ENCODE results near the gene MAP3K21.

Gene MAP3K21

DNA sequence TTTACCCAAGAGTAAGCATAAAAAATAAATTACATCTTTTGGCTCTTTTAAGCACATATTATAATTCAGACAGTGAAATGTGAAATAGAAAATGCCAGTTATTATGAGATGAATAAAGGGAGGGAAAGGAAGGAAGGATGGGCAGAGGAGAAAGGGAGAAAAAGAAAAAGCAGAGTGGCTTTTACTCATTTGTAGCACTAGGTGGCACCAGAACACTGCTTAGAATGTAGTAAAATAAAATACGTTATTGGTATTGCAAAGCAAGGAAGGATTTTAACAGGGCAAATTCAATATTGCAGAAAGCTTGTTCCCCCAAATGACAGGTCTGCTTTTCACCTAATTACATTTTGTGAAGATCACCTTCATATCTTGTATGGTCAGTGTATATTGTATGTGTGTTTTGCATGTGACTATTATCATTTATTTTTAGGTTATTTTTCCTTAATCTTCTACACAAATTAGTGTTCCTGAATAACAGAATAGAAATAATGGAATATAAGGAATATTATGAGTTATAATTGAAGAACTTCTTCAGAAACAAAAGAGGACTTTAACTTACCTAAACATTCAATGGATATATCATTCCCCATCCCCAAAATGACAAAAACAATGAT, 22.9 kb upstream of the MAP3K21 start:
- no peak for TF ChIP-seq GATA2 (IDR thresholded peaks at IDR 0.05; ENCODE audit: low read depth, low read length)
- no peak for TF ChIP-seq GATA3 (IDR thresholded peaks at IDR 0.05; ENCODE audit: low read depth, low read length)

DNA sequence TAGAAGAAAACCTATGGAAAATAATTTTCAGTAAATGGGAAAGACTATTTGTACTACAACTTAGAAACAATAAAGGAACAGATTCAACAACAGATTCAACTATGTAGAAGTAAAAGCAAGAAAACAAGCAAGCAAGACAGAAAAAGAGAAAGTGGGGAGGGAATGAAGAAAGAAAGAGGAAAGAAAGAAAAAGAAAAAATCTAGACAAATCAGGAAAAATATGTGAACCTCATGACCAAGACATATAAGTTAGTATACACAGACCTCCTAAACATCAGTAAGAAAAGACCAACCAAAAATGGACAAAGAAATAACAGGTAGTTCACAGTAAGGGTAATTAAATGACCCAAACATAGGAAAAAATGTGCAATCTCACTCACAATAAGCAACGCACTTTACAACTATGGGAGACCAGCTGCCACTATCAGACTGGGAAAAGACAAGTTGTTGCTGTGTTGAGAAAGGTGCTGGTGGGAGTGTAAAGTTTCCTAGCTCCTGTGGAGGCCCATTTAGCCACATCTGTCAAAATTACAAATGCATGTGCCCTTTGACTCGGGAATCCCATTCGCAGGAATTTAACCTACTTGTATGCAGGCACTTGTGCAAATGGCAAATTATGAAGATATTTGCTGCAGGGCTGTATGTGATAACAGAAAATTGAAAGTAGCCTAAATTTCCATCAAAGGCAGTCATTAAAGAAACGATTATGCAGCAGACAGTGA, 13.9 kb upstream of the MAP3K21 start:
- TF ChIP-seq GATA2 (IDR thresholded peaks at IDR 0.05; ENCODE audit: low read depth, low read length), result no peak
- TF ChIP-seq GATA3 (IDR thresholded peaks at IDR 0.05; ENCODE audit: low read depth, low read length), result no peak

DNA sequence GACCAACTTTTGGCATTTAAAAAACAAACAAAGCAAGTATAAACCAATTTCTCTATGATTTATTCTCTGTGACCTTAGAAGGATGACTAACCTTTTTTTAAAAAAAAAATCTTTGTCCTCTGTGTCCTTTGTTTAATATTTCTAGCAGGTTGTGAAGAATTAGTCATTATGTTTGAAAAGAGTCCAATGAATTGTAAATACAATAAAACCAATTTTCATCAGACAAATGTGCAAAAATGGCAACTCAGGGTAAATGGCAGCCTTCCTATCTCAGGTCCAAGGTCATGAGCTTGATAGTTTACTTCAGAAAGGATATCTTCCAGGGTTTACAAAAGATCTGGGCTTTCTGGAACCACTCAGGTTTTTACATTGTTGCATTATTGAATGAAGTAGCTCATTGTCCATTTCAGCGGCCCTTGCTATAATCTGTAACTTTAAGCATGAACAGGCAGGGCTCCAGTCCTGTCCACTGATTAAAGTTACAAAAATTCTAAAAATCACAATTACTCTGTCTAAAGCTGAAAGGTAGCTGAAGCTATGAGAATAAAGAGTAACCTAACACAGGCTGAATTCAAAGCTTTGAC, 11.7 kb upstream of the MAP3K21 start:
- TF ChIP-seq GATA2 (IDR thresholded peaks at IDR 0.05; ENCODE audit: low read depth, low read length) (no peak), GATA3 (IDR thresholded peaks at IDR 0.05; ENCODE audit: low read depth, low read length) (no peak)

DNA sequence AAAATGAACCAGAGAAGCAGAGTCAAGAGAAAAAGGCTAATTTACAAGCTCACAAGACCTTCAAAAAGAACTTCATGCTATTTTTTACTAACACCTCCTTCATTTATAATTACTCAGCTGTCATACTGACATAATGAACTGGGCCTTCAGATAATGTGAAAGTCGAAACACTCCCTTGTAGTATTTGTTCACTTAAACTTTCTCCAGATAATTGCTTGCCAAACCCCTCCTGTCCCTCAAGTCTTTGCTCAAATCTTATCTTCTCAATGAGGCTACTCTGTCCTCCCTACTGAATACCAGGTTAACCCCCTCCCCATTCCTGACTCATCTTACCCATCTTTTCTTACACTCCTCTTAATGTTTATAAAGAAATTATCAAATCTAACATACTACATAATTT, 11.1 kb upstream of the MAP3K21 start:
- no peak for TF ChIP-seq GATA3 (IDR thresholded peaks at IDR 0.05; ENCODE audit: low read depth, low read length)
- no peak for TF ChIP-seq GATA2 (IDR thresholded peaks at IDR 0.05; ENCODE audit: low read depth, low read length)

DNA sequence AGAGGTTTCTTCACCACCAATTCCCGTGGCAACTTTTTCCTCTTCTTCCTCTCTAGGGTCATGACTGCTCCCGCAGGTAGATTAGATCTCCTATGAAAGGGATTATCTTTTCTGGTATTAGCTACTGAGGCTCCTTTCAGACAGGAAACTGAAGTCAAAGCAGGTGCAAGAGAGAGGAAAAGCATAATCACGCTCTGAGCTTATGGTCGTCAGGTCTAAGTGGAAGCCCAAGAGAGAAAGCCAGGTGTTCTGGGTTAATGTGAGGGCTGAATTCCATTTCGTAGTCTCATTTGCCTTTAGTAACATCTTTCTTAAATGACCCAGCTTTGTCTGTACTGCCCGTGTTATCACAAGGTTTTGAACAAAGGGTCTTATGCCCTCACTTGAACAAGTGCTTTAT, 8.3 kb upstream of the MAP3K21 start:
- TF ChIP-seq GATA3 (IDR thresholded peaks at IDR 0.05; ENCODE audit: low read depth, low read length), result no peak
- TF ChIP-seq GATA2 (IDR thresholded peaks at IDR 0.05; ENCODE audit: low read depth, low read length), result no peak

DNA sequence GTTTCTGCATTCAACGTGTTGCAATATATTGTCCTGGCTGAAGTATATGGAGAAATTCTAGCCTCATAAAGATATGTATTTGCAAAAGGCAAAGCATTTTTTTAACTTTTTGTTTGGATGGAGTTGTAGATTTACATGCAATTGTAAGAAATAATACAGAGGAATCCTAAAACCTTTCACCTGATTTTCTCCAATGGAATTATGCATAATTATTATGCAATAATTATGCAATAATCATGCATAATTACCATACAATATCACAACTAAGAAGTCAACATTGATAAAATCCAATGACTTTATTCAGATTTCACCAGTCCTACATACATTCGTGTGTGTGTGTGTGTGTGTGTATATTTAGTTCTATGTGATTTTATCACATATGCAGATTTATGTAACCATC, 7.5 kb upstream of the MAP3K21 start:
- no peak for TF ChIP-seq GATA3 (IDR thresholded peaks at IDR 0.05; ENCODE audit: low read depth, low read length)
- TF ChIP-seq GATA2 (IDR thresholded peaks at IDR 0.05; ENCODE audit: low read depth, low read length), result no peak

DNA sequence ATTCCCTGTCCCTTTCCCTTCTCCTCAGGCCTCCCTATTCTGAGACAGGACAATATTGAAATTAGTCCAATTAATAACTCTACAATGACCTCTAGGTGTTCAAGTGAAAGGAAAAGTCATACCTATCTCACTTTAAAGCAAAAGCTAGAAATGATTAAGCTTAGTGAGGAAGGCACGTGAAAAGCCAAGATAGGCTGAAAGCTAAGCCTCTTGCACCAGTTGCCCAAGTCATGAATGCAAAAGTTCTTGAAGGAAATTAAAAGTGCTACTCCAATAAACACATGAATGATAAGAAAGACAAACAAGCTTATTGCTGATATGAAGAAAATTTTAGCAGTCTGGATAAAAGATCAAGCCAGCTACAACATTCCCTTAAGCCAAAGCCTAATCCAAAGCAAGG, 3.8 kb upstream of the MAP3K21 start:
- TF ChIP-seq GATA2 (IDR thresholded peaks at IDR 0.05; ENCODE audit: low read depth, low read length) (no peak), GATA3 (IDR thresholded peaks at IDR 0.05; ENCODE audit: low read depth, low read length) (no peak)

DNA sequence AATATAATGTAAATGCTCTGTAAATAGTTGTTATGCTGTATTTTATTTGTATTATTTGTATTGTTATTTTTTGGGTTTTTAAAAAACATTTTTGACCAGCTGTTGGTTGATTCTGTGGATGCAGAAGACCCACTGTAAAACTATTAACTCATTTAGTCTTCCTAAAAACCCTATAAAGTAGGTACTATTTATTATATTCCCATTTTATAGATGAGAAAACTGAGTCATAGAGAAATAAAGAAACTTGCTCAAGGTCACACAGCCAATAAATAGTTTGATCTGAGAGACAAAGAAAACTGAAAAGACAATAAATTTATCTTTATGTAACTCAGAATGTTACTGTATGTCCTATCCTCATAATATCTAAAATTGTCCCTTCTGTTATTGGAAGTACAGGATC, 1.2 kb upstream of the MAP3K21 start:
- TF ChIP-seq GATA3 (IDR thresholded peaks at IDR 0.05; ENCODE audit: low read depth, low read length) (no peak), GATA2 (IDR thresholded peaks at IDR 0.05; ENCODE audit: low read depth, low read length) (no peak)

DNA sequence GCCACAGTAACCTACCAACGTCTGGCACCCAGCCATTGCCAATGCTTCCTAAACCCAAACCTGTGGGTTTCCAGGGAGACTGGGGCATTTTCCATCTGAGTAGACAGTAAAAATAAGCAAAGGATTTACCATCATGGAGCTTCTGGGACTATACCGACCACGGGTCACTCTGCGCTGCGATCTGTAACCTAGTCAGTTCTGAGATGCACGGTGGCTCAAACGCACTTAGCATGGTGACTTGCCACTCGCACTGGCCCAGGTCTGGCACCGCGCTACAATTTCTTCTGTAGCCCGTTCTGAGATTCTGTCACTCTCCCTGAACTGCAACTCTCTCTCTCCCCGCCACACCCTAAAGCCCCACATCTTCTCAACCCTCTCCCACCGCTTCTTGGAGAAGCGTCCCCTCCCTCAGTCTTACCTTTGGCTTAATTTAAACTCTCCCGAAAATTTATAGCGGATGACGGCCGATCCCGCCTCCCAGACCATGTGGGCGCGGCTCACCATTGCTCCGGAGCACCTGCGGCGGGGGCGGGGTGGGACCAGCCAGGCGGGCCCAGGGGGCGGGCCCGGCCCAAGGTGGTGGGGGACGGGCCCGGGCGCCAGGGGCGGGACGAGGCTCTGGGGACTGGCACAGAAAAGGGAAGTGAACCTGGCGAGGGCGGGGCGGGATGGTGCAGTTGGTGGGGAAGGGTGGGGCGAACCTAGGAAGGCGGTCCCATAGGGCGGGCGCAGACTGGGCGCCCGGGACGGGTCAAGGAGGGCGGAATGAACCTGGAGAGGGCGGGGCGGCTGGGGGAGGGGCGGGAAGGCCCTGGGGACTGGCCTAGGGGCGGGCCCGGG, 493 bp upstream of the MAP3K21 start:
- no peak for TF ChIP-seq GATA3 (IDR thresholded peaks at IDR 0.05; ENCODE audit: low read depth, low read length)

DNA sequence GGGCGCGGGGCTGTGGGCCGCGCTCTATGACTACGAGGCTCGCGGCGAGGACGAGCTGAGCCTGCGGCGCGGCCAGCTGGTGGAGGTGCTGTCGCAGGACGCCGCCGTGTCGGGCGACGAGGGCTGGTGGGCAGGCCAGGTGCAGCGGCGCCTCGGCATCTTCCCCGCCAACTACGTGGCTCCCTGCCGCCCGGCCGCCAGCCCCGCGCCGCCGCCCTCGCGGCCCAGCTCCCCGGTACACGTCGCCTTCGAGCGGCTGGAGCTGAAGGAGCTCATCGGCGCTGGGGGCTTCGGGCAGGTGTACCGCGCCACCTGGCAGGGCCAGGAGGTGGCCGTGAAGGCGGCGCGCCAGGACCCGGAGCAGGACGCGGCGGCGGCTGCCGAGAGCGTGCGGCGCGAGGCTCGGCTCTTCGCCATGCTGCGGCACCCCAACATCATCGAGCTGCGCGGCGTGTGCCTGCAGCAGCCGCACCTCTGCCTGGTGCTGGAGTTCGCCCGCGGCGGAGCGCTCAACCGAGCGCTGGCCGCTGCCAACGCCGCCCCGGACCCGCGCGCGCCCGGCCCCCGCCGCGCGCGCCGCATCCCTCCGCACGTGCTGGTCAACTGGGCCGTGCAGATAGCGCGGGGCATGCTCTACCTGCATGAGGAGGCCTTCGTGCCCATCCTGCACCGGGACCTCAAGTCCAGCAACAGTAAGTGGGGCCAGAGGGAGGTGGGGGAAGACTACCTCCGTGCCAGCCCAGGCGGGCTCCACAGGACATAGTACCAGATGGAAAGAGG, 808 bp downstream of the MAP3K21 start:
- TF ChIP-seq GATA3 (IDR thresholded peaks at IDR 0.05; ENCODE audit: low read depth, low read length) (no peak), GATA2 (IDR thresholded peaks at IDR 0.05; ENCODE audit: low read depth, low read length) (no peak)

DNA sequence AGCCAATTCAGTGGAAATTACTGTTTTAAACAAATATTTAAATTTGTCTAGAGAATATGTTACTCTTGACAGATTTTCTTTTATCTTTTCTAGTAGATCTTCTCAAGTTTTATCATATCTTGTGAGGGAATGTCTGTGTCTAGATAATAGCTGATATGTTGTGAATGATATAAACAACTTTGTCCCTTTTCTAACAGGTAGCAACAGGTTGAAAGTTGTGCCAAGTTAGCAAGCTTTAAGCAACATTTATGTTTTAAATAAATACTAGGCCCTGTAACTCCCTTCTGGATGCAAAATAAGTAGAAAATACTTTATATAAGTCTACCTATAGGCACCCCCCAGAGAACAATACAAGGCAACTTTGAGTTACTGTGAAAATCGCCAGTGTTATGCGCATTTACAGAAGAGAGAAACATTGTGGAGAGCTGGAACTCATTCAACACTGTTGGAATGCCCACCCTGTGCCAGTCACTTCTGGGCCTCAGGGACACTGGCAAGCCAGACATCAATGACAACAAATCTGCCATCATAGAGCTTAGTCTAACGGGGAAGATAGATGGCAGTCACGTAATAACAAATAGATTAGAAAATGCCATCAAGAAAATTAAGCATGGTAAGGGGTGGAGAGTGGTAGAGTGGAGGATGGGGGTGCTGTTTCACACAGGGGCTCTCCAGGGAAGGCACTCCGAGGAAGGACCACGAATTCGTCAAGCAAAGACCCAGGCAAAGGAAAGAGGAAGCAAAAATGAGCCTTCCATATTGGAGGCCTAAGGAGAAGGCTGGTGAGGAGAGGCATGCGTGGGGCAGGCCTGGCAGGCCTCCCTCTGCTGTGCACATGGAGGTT, 4.4 kb downstream of the MAP3K21 start:
- no peak for TF ChIP-seq GATA3 (IDR thresholded peaks at IDR 0.05; ENCODE audit: low read depth, low read length)
- no peak for TF ChIP-seq GATA2 (IDR thresholded peaks at IDR 0.05; ENCODE audit: low read depth, low read length)

DNA sequence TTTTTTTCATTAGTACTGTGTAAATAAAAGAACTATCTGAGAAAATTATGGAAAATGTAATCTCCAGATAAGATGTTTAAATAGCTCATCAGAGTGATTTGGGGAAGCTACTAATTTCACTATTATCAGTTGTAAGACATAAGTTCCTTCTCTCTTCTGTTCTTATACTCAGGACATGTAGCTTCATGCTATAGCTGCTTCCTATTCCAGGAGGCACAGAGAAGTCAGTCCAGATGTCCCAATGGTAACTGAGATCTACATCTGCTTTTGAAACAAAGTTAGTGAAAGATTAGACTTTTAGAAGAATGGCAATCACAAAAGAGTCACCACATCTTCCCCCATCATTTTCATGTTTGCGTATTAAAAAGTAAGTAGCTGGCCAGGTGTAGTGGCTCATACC, 5.6 kb downstream of the MAP3K21 start:
- no peak for TF ChIP-seq GATA3 (IDR thresholded peaks at IDR 0.05; ENCODE audit: low read depth, low read length)
- TF ChIP-seq GATA2 (IDR thresholded peaks at IDR 0.05; ENCODE audit: low read depth, low read length), result no peak

DNA sequence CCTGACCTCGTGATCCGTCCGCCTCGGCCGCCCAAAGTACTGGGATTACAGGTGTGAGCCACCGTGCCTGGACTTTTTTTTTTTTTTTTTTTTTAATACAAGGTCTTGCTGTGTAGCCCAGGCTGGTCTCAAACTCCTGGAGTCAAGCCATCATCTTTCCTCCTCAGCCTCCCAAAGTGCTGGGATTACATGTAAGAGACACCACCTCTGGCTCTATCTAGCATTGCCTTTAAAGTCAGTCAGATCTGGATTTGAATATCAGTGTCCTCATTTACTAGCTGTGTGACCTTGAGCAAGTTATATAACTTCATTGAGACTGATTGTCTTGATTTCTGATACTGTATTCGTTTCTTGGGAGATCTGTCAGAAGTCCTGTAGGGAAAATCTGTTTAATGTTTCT, 6.6 kb downstream of the MAP3K21 start:
- no peak for TF ChIP-seq GATA2 (IDR thresholded peaks at IDR 0.05; ENCODE audit: low read depth, low read length)
- TF ChIP-seq GATA3 (IDR thresholded peaks at IDR 0.05; ENCODE audit: low read depth, low read length), result no peak
